Urinary bladder (tissue), 4 donors: Measurements from ENCODE around the gene SERBP1. TPM values are rescaled to one million over a fixed set of nuclear protein-coding genes. Genes with fewer than 3 reads are reported as not detected.
A peak's percentile ranks its signal among the peaks of the same experiment; 100 is the strongest.

ENCODE experiments used
- DNase-seq: peaks from one replicate; pipeline ENCODE4 v3.0.0-alpha.2; 2015; ENCODE audit errors: extremely low spot score
- H3K27ac ChIP-seq: one replicate; pipeline ENCODE4 v1.5.1; 2013; ENCODE audit warnings: low read depth, mild to moderate bottlenecking, moderate library complexity
- H3K36me3 ChIP-seq: one replicate; pipeline ENCODE4 v1.6.1; 2013; ENCODE audit warnings: mild to moderate bottlenecking, moderate library complexity; ENCODE audit not compliant: insufficient read depth
- H3K4me1 ChIP-seq: one replicate; pipeline ENCODE4 v1.6.1; 2013; ENCODE audit warnings: mild to moderate bottlenecking, moderate library complexity; ENCODE audit not compliant: insufficient read depth
- H3K4me3 ChIP-seq: one replicate; pipeline ENCODE4 v1.5.1; 2013; ENCODE audit warnings: low read depth, low read length
- WGBS: extraction: QIAGEN DNeasy Blood & Tissue Kit; methylation state at CpG from one replicate; pipeline ENCODE4 v1.1.7; 2013; 5-methylcytosine and 5-hydroxymethylcytosine counted together
- polyA plus RNA-seq: library from polyadenylated mRNA; stranded (reverse); fragments of 200-250 nt; gene quantifications from one replicate; pipeline ENCODE4 v1.2.3, GENCODE V29; 2013
- total RNA-seq: library from RNA; depleted of rRNA; stranded (reverse); fragments of >200 nt; gene quantifications from one replicate; pipeline ENCODE4 v1.2.3, GENCODE V29; 2014
- donor health status: healthy with polysubstance abuse.
- donor health status: healthy.

The SERBP1 gene
- total RNA-seq (177 TPM), polyA plus RNA-seq (184 TPM)

DNA sequence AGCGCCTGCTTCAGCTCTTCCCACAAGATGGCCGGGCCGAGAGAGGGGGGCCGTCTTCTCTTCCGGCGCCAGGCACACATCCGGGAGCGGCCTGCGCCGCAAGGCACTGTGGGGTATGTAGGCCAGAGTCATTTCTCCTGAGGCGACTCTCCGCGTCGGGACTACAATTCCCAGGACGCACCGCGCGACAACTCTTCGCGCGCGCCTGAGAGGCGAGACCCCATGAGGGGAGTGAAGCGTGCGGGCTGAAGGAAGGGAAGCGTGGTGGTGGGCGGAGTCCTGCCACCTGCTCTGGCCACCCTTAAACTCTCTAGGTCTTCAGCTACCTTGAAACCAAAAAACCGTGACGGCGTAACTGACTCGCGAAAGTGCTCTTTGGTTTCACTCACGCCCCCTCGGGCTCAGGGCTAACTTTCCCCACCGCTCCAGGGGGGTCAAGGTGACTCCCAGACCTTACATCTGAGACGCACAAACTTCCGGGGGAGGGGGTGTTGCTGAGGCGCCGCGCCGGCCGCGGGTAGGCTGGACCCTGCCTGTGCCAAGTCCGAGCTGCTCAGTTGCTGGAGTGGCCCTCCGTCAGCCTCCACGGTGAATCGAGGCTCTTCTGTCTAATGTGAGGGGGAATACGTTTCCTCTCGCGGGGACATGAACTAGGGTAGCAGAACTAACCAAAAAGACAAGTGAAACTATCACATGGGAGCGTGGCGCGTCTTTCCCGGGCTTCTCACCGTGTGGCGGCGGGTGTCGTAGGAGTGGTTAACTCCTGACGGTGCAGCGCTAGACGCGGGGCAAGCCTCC lies at the start of gene SERBP1:
SERBP1 (minus strand) TSS at position 45 of the 798 bp plus-strand sequence. CDS start 102 bp downstream, outside the sequence.
- no peaks in the 10 kb centered on the region for H3K36me3 ChIP-seq
- WGBS: under 1% methylated on average over 62 of the region's 62 CpGs
- H3K4me1 ChIP-seq: no peaks in the 10 kb centered on the region
- H3K4me3 ChIP-seq: peak within 1 kb of the TSS; percentile 92
- peak; percentile 91 for DNase-seq
- peak within 1 kb of the TSS; percentile 91 for H3K27ac ChIP-seq

- Histone ChIP-seq H3K4me1 (no peaks in the 10 kb centered on the region), H3K4me3 (no peak overlapping the region), H3K27ac (peak overlapping the region; percentile 18), H3K36me3 (no peaks in the 10 kb centered on the region)
- DNase-seq: no peak
- WGBS: 37% methylated on average over 10 of the region's 10 CpGs
Observed at GRCh38 chr1:67479146-67479891, 49.1 kb upstream of the SERBP1 start.

DNA sequence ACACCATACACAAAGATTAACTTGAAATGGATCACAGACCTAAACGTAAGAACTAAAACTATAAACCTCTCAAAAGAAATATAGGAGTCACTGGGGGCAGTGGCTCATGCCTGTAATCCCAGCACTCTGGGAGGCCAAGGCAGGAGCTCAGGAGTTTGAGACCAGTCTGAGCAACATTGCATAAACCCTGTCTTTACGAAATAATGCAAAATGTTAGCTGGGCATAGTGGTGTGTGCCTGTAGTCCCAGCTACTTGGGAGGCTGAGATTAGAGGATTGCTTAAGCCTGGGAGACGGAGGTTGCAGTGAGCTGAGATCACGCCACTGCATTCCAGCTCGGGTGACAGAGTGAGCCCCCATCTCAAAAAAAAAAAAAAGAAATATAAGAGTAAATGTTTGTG lies 46.7 kb upstream of the SERBP1 start:
- Histone ChIP-seq H3K4me1 (no peaks in the 10 kb centered on the region), H3K27ac (no peak overlapping the region), H3K36me3 (no peaks in the 10 kb centered on the region), H3K4me3 (no peak overlapping the region)
- WGBS: 76% methylated on average over 5 of the region's 5 CpGs
- no peak for DNase-seq

GRCh38 chr1:67476006-67476482 lies 45.8 kb upstream of the SERBP1 start:
- WGBS: 81% methylated on average over 2 of the region's 2 CpGs
- H3K4me1 ChIP-seq: no peaks in the 10 kb centered on the region
- DNase-seq: no peak
- H3K27ac ChIP-seq: no peak overlapping the region
- H3K4me3 ChIP-seq: no peak overlapping the region
- H3K36me3 ChIP-seq: no peaks in the 10 kb centered on the region

DNA sequence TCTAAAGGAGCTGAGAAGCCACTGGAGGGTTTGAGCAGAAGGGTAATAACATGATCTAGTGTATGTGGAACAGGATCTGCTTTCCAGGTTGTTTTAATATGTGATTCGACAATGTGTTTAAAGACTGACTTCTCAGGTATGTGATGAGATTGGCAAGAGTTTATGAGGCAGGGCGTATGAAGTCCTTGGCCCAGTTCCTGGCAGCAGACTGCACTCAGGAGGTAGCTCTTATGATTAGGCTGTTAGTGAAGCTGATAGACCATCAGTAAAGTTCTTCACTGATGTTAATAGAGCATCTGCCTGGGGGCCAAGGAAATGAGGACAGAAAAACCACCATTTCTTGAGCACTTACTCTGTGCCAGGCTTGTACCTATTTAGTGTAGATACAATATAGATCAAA lies 41.9 kb upstream of the SERBP1 start:
- no peak overlapping the region for H3K4me3 ChIP-seq
- no peaks in the 10 kb centered on the region for H3K4me1 ChIP-seq
- no peak for DNase-seq
- H3K36me3 ChIP-seq: no peaks in the 10 kb centered on the region
- no peak overlapping the region for H3K27ac ChIP-seq
- WGBS: 56% methylated on average over 2 of the region's 2 CpGs

DNA sequence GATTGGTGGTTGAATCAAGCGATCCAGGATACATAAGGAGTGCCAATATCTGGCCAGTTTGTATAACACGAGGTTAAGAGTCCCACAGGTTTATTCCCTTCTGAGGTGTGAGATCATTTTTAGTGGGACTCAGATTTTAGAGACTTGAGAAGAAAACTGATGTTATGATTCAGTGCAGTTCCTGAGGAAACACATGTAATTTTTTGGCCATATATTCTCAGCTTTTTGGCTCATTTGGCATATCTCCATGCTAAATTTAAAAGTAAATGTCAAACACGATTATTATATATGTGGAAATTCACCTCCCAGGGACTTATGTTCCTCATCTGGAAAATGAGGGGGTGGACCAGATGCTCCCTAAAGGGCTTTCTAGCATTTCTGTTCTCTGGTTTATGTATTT lies 39.2 kb upstream of the SERBP1 start:
- DNase-seq: no peak

GRCh38 chr1:67468066-67468718 lies 38.0 kb upstream of the SERBP1 start:
- DNase-seq: no peak
- H3K4me3 ChIP-seq: no peak overlapping the region
- H3K36me3 ChIP-seq: no peaks in the 10 kb centered on the region
- H3K4me1 ChIP-seq: no peaks in the 10 kb centered on the region
- no peak overlapping the region for H3K27ac ChIP-seq
- 76% methylated on average over 4 of the region's 4 CpGs for WGBS

More for the DNA sequence above, 39.2 kb upstream of the SERBP1 start:
- WGBS: 59% methylated on average over 3 of the region's 3 CpGs
- H3K4me3 ChIP-seq: no peak overlapping the region
- no peaks in the 10 kb centered on the region for H3K4me1 ChIP-seq
- H3K36me3 ChIP-seq: no peaks in the 10 kb centered on the region
- H3K27ac ChIP-seq: no peak overlapping the region

GRCh38 chr1:67465375-67465774 lies 35.2 kb upstream of the SERBP1 start:
- no peaks in the 10 kb centered on the region for H3K36me3 ChIP-seq
- no peak overlapping the region for H3K4me3 ChIP-seq
- DNase-seq: no peak
- no peak overlapping the region for H3K27ac ChIP-seq
- H3K4me1 ChIP-seq: no peaks in the 10 kb centered on the region
- 82% methylated on average over 4 of the region's 4 CpGs for WGBS

- no peaks in the 10 kb centered on the region for H3K4me1 ChIP-seq
- H3K27ac ChIP-seq: no peak overlapping the region
- H3K4me3 ChIP-seq: no peak overlapping the region
- WGBS: 95% methylated on average over 5 of the region's 5 CpGs
- DNase-seq: no peak
- H3K36me3 ChIP-seq: no peaks in the 10 kb centered on the region
Observed at GRCh38 chr1:67464746-67465145, 34.5 kb upstream of the SERBP1 start.

GRCh38 chr1:67464058-67464457 lies 33.9 kb upstream of the SERBP1 start:
- DNase-seq: no peak
- 95% methylated on average over 2 of the region's 2 CpGs for WGBS
- Histone ChIP-seq H3K4me3 (no peak overlapping the region), H3K36me3 (no peaks in the 10 kb centered on the region), H3K4me1 (no peaks in the 10 kb centered on the region), H3K27ac (no peak overlapping the region)

GRCh38 chr1:67463298-67463955 lies 33.2 kb upstream of the SERBP1 start:
- DNase-seq: no peak
- 81% methylated on average over 7 of the region's 7 CpGs for WGBS
- no peak overlapping the region for H3K4me3 ChIP-seq
- H3K36me3 ChIP-seq: no peaks in the 10 kb centered on the region
- no peak overlapping the region for H3K27ac ChIP-seq
- H3K4me1 ChIP-seq: no peaks in the 10 kb centered on the region

GRCh38 chr1:67460676-67461500 lies 30.7 kb upstream of the SERBP1 start:
- 34% methylated on average over 9 of the region's 9 CpGs for WGBS
- H3K27ac ChIP-seq: no peak overlapping the region
- H3K36me3 ChIP-seq: no peaks in the 10 kb centered on the region
- H3K4me1 ChIP-seq: no peaks in the 10 kb centered on the region
- DNase-seq: no peak
- no peak overlapping the region for H3K4me3 ChIP-seq
